K562 (cell line): ENCODE measurements around the gene PILRA. TPM values are rescaled to one million over a fixed set of nuclear protein-coding genes. Genes with fewer than 3 reads are reported as not detected.

Experiments
- ARID2 ChIP-seq: fragments of 450-650 bp; IDR thresholded peaks from 2 replicates; pipeline ENCODE4 v1.6.1; 2017; ENCODE audit warnings: antibody characterized with exemption, mild to moderate bottlenecking
- CCAR2 ChIP-seq: fragments of 200-400 bp; formaldehyde crosslinking; IDR thresholded peaks from 2 replicates; pipeline ENCODE4 v1.6.1; 2017; ENCODE audit warnings: mild to moderate bottlenecking, low read depth, low read length
- CREB3 ChIP-seq: fragments of 450-650 bp; conservative IDR thresholded peaks from 2 replicates; pipeline ENCODE4 v1.6.1; 2016; ENCODE audit warnings: missing genetic modification characterization, low read depth, mild to moderate bottlenecking, missing compliant biosample characterization, moderate library complexity
- E2F1 ChIP-seq: sonication (generic); formaldehyde crosslinking; IDR thresholded peaks from 2 replicates; pipeline ENCODE4 v1.8.1; 2023; ENCODE audit warnings: mild to moderate bottlenecking, missing genetic modification reagents, moderate library complexity
- ELF2 ChIP-seq: fragments of 250-450 bp; sonication (Bioruptor Pico); IDR thresholded peaks from 2 replicates; pipeline ENCODE4 v1.5.0; 2021; ENCODE audit warnings: mild to moderate bottlenecking
- ETS2 ChIP-seq: IDR thresholded peaks from 2 replicates; pipeline ENCODE4 v1.6.1; 2016; ENCODE audit warnings: borderline replicate concordance, missing genetic modification characterization, mild to moderate bottlenecking, moderate library complexity, missing compliant biosample characterization; ENCODE audit not compliant: poor library complexity, severe bottlenecking
- FOXJ2 ChIP-seq: fragments of 200-800 bp; sonication (Bioruptor generic); IDR thresholded peaks from 2 replicates; pipeline ENCODE4 v1.6.1; 2016; ENCODE audit warnings: missing genetic modification characterization, missing compliant biosample characterization
- HMGXB4 ChIP-seq: sonication (generic); formaldehyde crosslinking; IDR thresholded peaks from 2 replicates; pipeline ENCODE4 v1.8.1; 2023; ENCODE audit warnings: mild to moderate bottlenecking, missing genetic modification reagents
- NFE2L1 ChIP-seq: fragments of 450-650 bp; IDR thresholded peaks from 2 replicates; pipeline ENCODE4 v1.6.1; 2016; ENCODE audit warnings: missing genetic modification characterization, low read depth, mild to moderate bottlenecking, missing compliant biosample characterization, moderate library complexity, borderline replicate concordance
- PHB ChIP-seq: fragments of 250-450 bp; sonication (Bioruptor Pico); IDR thresholded peaks from 2 replicates; pipeline ENCODE4 v1.5.0; 2021
- PHF20 ChIP-seq: fragments of 450-650 bp; IDR thresholded peaks from 2 replicates; pipeline ENCODE4 v1.6.1; 2018; ENCODE audit not compliant: partially characterized antibody
- POLR2AphosphoS5 ChIP-seq: IDR thresholded peaks from 2 replicates; pipeline ENCODE4 v1.6.1; 2011; ENCODE audit warnings: mild to moderate bottlenecking, low read depth, low read length, moderate library complexity; ENCODE audit not compliant: control insufficient read depth, insufficient read depth
- POLR2G ChIP-seq: fragments of 200-400 bp; formaldehyde crosslinking; IDR thresholded peaks from 2 replicates; pipeline ENCODE4 v1.6.1; 2017; ENCODE audit warnings: low read depth, mild to moderate bottlenecking, antibody characterized with exemption, low read length, moderate library complexity
- PTRF ChIP-seq: fragments of 450-650 bp; IDR thresholded peaks from 2 replicates; pipeline ENCODE4 v1.6.1; 2016; ENCODE audit warnings: mild to moderate bottlenecking, missing genetic modification characterization, missing compliant biosample characterization
- RBM14 ChIP-seq: fragments of 200-400 bp; formaldehyde crosslinking; IDR thresholded peaks from 2 replicates; pipeline ENCODE4 v1.6.1; 2018; ENCODE audit warnings: low read depth, mild to moderate bottlenecking, low read length, moderate library complexity, borderline replicate concordance; ENCODE audit not compliant: insufficient read depth
- SREBF2 ChIP-seq: sonication (generic); formaldehyde crosslinking; IDR thresholded peaks from 2 replicates; pipeline ENCODE4 v1.4.0; 2020; ENCODE audit warnings: mild to moderate bottlenecking, missing genetic modification reagents
- THRB ChIP-seq: fragments of 450-650 bp; formaldehyde crosslinking; conservative IDR thresholded peaks from 2 replicates; pipeline ENCODE4 v1.4.0; 2022; ENCODE audit warnings: mild to moderate bottlenecking, missing genetic modification characterization
- ZFPM2 ChIP-seq: fragments of 250-450 bp; sonication (Bioruptor Pico); IDR thresholded peaks from 2 replicates; pipeline ENCODE4 v1.5.1; 2022; ENCODE audit warnings: mild to moderate bottlenecking
- ZNF146 ChIP-seq: IDR thresholded peaks from one replicate; pipeline ENCODE4 v1.6.1; 2018; ENCODE audit warnings: missing compliant biosample characterization; ENCODE audit not compliant: unreplicated experiment
- ZNF3 ChIP-seq: fragments of 250-450 bp; sonication (Bioruptor Pico); IDR thresholded peaks from 2 replicates; pipeline ENCODE4 v1.5.0; 2021; ENCODE audit warnings: mild to moderate bottlenecking, moderate library complexity
- ZNF431 ChIP-seq: sonication (generic); formaldehyde crosslinking; IDR thresholded peaks from 2 replicates; pipeline ENCODE4 v1.8.0; 2022; ENCODE audit warnings: mild to moderate bottlenecking, missing genetic modification reagents
- ZNF436 ChIP-seq: fragments of 250-450, 450-650 bp; sonication (Bioruptor Pico); formaldehyde crosslinking; IDR thresholded peaks from 2 replicates; pipeline ENCODE4 v1.7.0; 2020; ENCODE audit warnings: mild to moderate bottlenecking
- ZNF778 ChIP-seq: fragments of 450-650 bp; formaldehyde crosslinking; IDR thresholded peaks from 2 replicates; pipeline ENCODE4 v1.4.0; 2020; ENCODE audit warnings: mild to moderate bottlenecking, moderate library complexity
- polyA plus RNA-seq, 8 experiments: library from polyadenylated mRNA; depleted of rRNA in 4 of 8; stranded (reverse) in 5 of 8; unstranded in 3 of 8; fragments of >200 nt; fragmentation: Nextera tagmentation in 2 of 8; fragmentation: Illumina TruSeq in 1 of 8; extraction: Ambion mirVana in 2 of 8; extraction: Trizol in 1 of 8; gene quantifications; 2 replicates each; pipeline versions ENCODE4 v1.2.1 to v1.2.3, GENCODE V29; 2011 to 2014; ENCODE audit warnings: inconsistent platforms in 1 of 8, missing spikeins in 1 of 8
- total RNA-seq, 7 experiments: library from RNA; depleted of rRNA in 6 of 7; stranded (reverse); fragments of >200 nt in 6 of 7; fragmentation: Illumina TruSeq in 2 of 7; extraction: Trizol in 2 of 7; gene quantifications; 2 replicates each; pipeline versions ENCODE4 v1.2.1 to v1.2.3, GENCODE V29; 2011 to 2021; ENCODE audit warnings: low replicate concordance in 1 of 7

The PILRA gene
- total and polyA plus RNA-seq, 9 of the 15 experiments (the other 6 are each of a cell fraction or from before 2014, with no cell fraction given): 0.13 to 1.8 (median 0.62) TPM

- peak; percentile 81; the same call in 1 of the 2 replicates for TF ChIP-seq ELF2 (CRISPR knock-in tag)
- TF ChIP-seq FOXJ2: peak; percentile 83; the same call in 1 of the 2 replicates
- TF ChIP-seq THRB (CRISPR knock-in tag): peak; percentile 99
- TF ChIP-seq ZNF778 (CRISPR knock-in tag): no peak
- TF ChIP-seq CREB3 (tag): peak; percentile 55; the same call in 1 of the 2 replicates
- TF ChIP-seq ZFPM2 (CRISPR knock-in tag): peak; percentile 90
- TF ChIP-seq POLR2AphosphoS5: peak; percentile 97
- no peak for TF ChIP-seq ETS2 (tag)
- peak; percentile 9 for TF ChIP-seq ZNF146
- peak; percentile 96; the same call in 1 of the 2 replicates for TF ChIP-seq RBM14
- peak; percentile 94; the same call in 1 of the 2 replicates for TF ChIP-seq HMGXB4 (CRISPR knock-in tag)
- TF ChIP-seq ZNF3: no peak
- no peak; the same call in 1 of the 2 replicates for TF ChIP-seq PHB (CRISPR knock-in tag)
- TF ChIP-seq PTRF (tag): no peak
- peak; percentile 96 for TF ChIP-seq POLR2G
- TF ChIP-seq ARID2: peak; percentile 58; the same call in 1 of the 2 replicates
- peak; percentile 99 for TF ChIP-seq SREBF2 (CRISPR knock-in tag)
- TF ChIP-seq ZNF436 (CRISPR knock-in tag): peak; percentile 66; the same call in 1 of the 2 replicates
- TF ChIP-seq E2F1: peak; percentile 97
- TF ChIP-seq PHF20: peak; percentile 63
- TF ChIP-seq ZNF431 (CRISPR knock-in tag): peak; percentile 93
- no peak for TF ChIP-seq NFE2L1
- no peak for TF ChIP-seq CCAR2
These were observed 55.1 kb downstream of the PILRA start, which contains the start of gene ZCWPW1 (continued) for GRCh38 chr7:100428199-100428966.
